ENCODE measurements around the gene ZBTB11.

The ZBTB11 gene

GRCh38 chr3:101676765-101677435, at the start of gene ZBTB11:
Gene ZBTB11, minus strand, starts transcription at chr3:101677132. Its CDS starts 218 bp downstream, at chr3:101676914.
- TF ChIP-seq CTCF (IDR thresholded peaks at IDR 0.05; ENCODE audit: low read depth, low read length, missing control alignments), result peak; percentile 66
- DNase-seq (ENCODE audit: extremely low read depth, low read depth), result peak; percentile 100
- H3K4me3 ChIP-seq (replicated peaks; ENCODE audit: low read depth, low read length), result peak within 1 kb of the TSS; percentile 100

GRCh38 chr3:101725890-101726275, 49.0 kb upstream of the ZBTB11 start:
- DNase-seq (ENCODE audit: extremely low read depth, low read depth), result no peak
- peak overlapping the region; percentile 92 for H3K4me3 ChIP-seq (replicated peaks; ENCODE audit: low read depth, low read length)
- TF ChIP-seq CTCF (IDR thresholded peaks at IDR 0.05; ENCODE audit: low read depth, low read length, missing control alignments), result no peak

GRCh38 chr3:101725194-101725889, 48.4 kb upstream of the ZBTB11 start:
- DNase-seq (ENCODE audit: extremely low read depth, low read depth), result no peak
- TF ChIP-seq CTCF (IDR thresholded peaks at IDR 0.05; ENCODE audit: low read depth, low read length, missing control alignments), result no peak
- H3K4me3 ChIP-seq (replicated peaks; ENCODE audit: low read depth, low read length), result peak overlapping the region; percentile 92

GRCh38 chr3:101724329-101725193, 47.6 kb upstream of the ZBTB11 start, which contains the start of gene CEP97:
Gene CEP97, plus strand, starts transcription at chr3:101724614. Its CDS starts 63 bp downstream, at chr3:101724677.
- peak; percentile 90 for DNase-seq (ENCODE audit: extremely low read depth, low read depth)
- TF ChIP-seq CTCF (IDR thresholded peaks at IDR 0.05; ENCODE audit: low read depth, low read length, missing control alignments), result no peak

GRCh38 chr3:101722394-101723173, 45.7 kb upstream of the ZBTB11 start:
- no peak for TF ChIP-seq CTCF (IDR thresholded peaks at IDR 0.05; ENCODE audit: low read depth, low read length, missing control alignments)
- DNase-seq (ENCODE audit: extremely low read depth, low read depth), result no peak
- no peak overlapping the region for H3K4me3 ChIP-seq (replicated peaks; ENCODE audit: low read depth, low read length)

More at GRCh38 chr3:101724329-101725193, 47.6 kb upstream of the ZBTB11 start, which contains the start of gene CEP97:
- H3K4me3 ChIP-seq (replicated peaks; ENCODE audit: low read depth, low read length), result peak within 1 kb of the TSS; percentile 92
